Brain microvascular endothelial cell (primary cell): ENCODE data around the gene INPP4B.
"Not testable (repeated sequence)": the region's sequence is repeated elsewhere in the genome, so short reads cannot be mapped to it uniquely, and the experiment has no call there.

Source experiments
- DNase-seq: peaks from one replicate; pipeline ENCODE4 v3.0.0-alpha.2; 2020
- H3K27ac ChIP-seq: fragments of 250-450 bp; sonication (Bioruptor Pico); 2 replicates; pipeline ENCODE4 v1.5.1; 2020; ENCODE audit warnings: mild to moderate bottlenecking, moderate library complexity
- H3K27me3 ChIP-seq: fragments of 250-450 bp; sonication (Bioruptor Pico); replicated peaks from 2 replicates; pipeline ENCODE4 v1.5.1; 2020; ENCODE audit warnings: mild to moderate bottlenecking
- H3K36me3 ChIP-seq: fragments of 250-450 bp; sonication (Bioruptor Pico); replicated peaks from 2 replicates; pipeline ENCODE4 v1.5.1; 2020; ENCODE audit warnings: mild to moderate bottlenecking
- H3K4me3 ChIP-seq: 2 replicates; pipeline ENCODE4 v1.5.1; 2011; ENCODE audit warnings: low read depth, mild to moderate bottlenecking, control low read depth, low read length, moderate library complexity
- CTCF ChIP-seq: IDR thresholded peaks from 2 replicates; pipeline ENCODE4 v1.5.1; 2011; ENCODE audit warnings: low read depth, mild to moderate bottlenecking, moderate library complexity, low read length, control low read depth, inconsistent platforms; ENCODE audit errors: missing control alignments
- in situ Hi-C: cut with HindIII; loops from 2 replicates; pipeline ENCODE4 v1.10.0; 2017; ENCODE audit warnings: low sequenced_read_pairs, low pct_ligation_motif_present

The INPP4B gene

GRCh38 chr4:142509881-142510280, 336.2 kb downstream of the INPP4B start:
- H3K36me3 ChIP-seq = no peaks in the 10 kb centered on the region
- no peak overlapping the region for H3K27ac ChIP-seq
- no peaks in the 10 kb centered on the region for H3K27me3 ChIP-seq
- no peak for TF ChIP-seq CTCF
- in situ Hi-C loops = no loop called here
- no peak overlapping the region for H3K4me3 ChIP-seq
- no peak for DNase-seq

DNA sequence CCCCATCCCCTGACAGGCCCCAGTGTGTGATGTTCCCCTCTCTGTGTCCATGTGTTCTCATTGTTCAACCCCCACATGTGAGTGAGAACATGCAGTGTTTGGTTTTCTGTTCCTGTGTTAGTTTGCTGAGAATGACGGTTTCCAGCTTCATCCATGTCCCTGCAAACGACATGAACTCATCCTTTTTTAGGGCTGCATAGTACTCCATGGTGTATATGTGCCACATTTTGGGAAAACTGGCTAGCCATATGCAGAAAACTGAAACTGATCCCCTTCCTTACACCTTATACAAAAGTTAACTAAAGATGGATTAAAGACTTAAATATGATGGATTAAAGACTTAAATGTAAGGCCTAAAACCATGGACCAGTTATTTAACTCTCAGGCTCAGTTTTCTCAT, 336.7 kb downstream of the INPP4B start:
- in situ Hi-C loops, H3K4me3 ChIP-seq, DNase-seq, H3K36me3 ChIP-seq, H3K27me3 ChIP-seq, H3K27ac ChIP-seq: not testable (repeated sequence)

DNA sequence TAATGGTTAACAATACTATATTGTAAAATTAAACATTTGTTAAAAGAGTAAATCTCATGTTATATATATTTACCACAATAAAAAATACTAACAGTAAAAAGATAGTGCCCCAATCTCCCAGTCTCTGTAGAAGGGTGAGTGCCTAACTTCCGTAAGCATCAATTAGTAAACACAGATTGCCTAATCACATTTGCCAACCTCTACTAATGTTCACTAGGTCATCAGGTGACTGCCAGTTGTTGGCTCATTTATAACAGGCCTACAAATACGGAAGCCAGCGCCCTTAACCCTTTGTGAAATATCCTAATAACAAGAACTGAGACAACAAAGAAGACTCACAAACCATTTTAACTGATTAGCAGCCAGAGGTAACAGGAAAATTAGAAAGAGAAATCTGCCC, 345.1 kb downstream of the INPP4B start:
- Histone ChIP-seq H3K36me3 (no peaks in the 10 kb centered on the region), H3K4me3 (no peak overlapping the region), H3K27ac (no peak overlapping the region), H3K27me3 (no peaks in the 10 kb centered on the region)
- no peak for DNase-seq
- no peak for TF ChIP-seq CTCF
- in situ Hi-C loops = no loop called here

GRCh38 chr4:142497606-142498005, 348.5 kb downstream of the INPP4B start:
- in situ Hi-C loops = no loop called here
- H3K27ac ChIP-seq = no peak overlapping the region
- TF ChIP-seq CTCF = no peak
- no peak for DNase-seq
- no peaks in the 10 kb centered on the region for H3K27me3 ChIP-seq
- no peak overlapping the region for H3K4me3 ChIP-seq
- H3K36me3 ChIP-seq = no peaks in the 10 kb centered on the region

DNA sequence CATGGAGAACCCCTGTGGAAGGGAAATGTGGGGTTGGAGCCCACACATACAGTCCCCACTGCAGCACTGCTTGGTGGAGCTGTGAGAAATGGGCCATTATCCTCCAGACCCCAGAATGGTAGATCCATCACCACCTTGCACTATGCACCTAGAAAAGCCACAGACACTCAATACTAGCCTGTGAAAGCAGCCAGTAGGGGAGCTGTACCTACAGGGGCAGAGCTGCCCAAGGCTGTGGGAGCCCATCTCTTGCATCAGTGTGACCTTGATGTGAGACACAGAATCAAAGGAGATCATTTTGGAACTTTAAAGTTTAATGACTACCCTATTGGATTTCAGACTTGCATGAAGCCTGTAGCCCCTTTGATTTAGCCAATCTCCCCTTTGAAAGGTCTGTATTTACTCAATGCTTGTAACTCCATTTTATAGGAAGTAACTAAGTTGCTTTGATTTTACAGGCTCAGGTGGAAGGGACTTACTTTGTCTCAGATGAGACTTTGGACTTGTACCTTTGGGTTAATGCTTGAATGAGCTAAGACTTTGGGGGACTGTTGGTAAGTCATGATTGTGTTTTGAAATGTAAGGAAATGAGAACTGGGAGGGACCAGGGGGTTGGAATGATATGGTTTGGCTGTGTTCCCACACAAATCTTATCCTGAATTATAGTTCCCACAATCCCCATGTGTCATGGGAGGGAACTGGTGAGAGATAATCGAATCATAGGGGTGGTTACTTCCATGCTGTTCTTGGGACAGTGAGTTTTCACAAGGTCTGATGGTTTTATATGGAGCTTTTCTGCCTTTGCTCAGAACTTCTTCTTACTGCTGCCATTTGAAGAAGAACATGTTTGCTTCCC, 352.6 kb downstream of the INPP4B start:
- no peak for DNase-seq
- H3K36me3 ChIP-seq = no peaks in the 10 kb centered on the region
- no peaks in the 10 kb centered on the region for H3K27me3 ChIP-seq
- in situ Hi-C loops = no loop called here
- H3K27ac ChIP-seq = no peak overlapping the region
- TF ChIP-seq CTCF = no peak
- H3K4me3 ChIP-seq = no peak overlapping the region

DNA sequence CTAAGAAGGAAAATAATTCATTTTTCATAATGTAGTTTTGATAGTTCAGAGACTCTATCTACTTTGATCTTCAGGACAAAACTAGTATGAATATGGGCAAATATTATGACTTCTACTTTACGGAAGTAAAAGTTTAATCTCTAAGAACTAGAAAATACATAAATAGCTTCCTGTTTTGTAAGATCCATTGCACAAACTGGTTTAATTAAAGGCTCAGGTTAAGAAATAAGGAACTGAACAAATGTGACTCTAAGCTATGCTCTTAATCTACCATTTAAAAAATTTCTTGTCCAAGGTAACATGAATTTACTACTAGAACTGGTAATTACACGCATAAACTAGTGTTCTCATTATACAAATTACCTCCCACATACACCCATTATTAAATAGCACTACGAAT, 360.6 kb downstream of the INPP4B start:
- in situ Hi-C loops = no loop called here
- Histone ChIP-seq H3K4me3 (no peak overlapping the region), H3K27ac (no peak overlapping the region), H3K36me3 (no peaks in the 10 kb centered on the region), H3K27me3 (no peaks in the 10 kb centered on the region)
- no peak for TF ChIP-seq CTCF
- no peak for DNase-seq
